CD14-positive monocyte (primary cell): Measurements from ENCODE around the gene ISLR2. TPM values are rescaled to one million over a fixed set of nuclear protein-coding genes. Genes with fewer than 3 reads are reported as not detected.

ENCODE experiments used
- DNase-seq, 3 donors: peaks; one replicate each; pipeline ENCODE4 v3.0.0-alpha.2; 2011 to 2022
- H2AFZ ChIP-seq: 2 replicates; pipeline ENCODE4 v1.6.0; 2012; ENCODE audit warnings: mild to moderate bottlenecking, low read depth, low read length, inconsistent platforms; ENCODE audit not compliant: insufficient read depth, poor library complexity, severe bottlenecking
- H3K27ac ChIP-seq, 2 donors: 1 replicate in 1 of 2; 2 replicates in 1 of 2; pipeline ENCODE4 v1.5.1; 2012 to 2013; ENCODE audit warnings: low read length in 2 of 2, control low read depth in 1 of 2, inconsistent platforms in 1 of 2, low read depth in 1 of 2, mild to moderate bottlenecking in 1 of 2
- H3K27me3 ChIP-seq, 2 donors: one replicate each; pipeline versions ENCODE4 v1.6.0 to v1.6.1; 2011 to 2013; ENCODE audit warnings: low read length in 2 of 2; ENCODE audit not compliant: control insufficient read depth in 2 of 2, insufficient read depth in 2 of 2
- H3K36me3 ChIP-seq, 2 donors: replicated peaks in 1 of 2; 1 replicate in 1 of 2; 2 replicates in 1 of 2; pipeline versions ENCODE4 v1.5.1 to v1.6.1; 2012 to 2013; ENCODE audit warnings: low read length in 2 of 2, control low read depth in 1 of 2, inconsistent platforms in 1 of 2, mild to moderate bottlenecking in 1 of 2; ENCODE audit not compliant: insufficient read depth in 2 of 2, control insufficient read depth in 1 of 2
- H3K4me1 ChIP-seq, 2 donors: 1 replicate in 1 of 2; 2 replicates in 1 of 2; pipeline versions ENCODE4 v1.5.1 to v1.6.1; 2012 to 2013; ENCODE audit warnings: low read length in 2 of 2, control low read depth in 1 of 2, inconsistent platforms in 1 of 2, mild to moderate bottlenecking in 1 of 2, moderate library complexity in 1 of 2; ENCODE audit not compliant: insufficient read depth in 2 of 2, control insufficient read depth in 1 of 2
- H3K4me2 ChIP-seq: replicated peaks from 2 replicates; pipeline ENCODE3; 2012; ENCODE audit warnings: low read length, moderate library complexity, mild to moderate bottlenecking; ENCODE audit not compliant: poor library complexity, severe bottlenecking; ENCODE audit errors: extremely low read depth
- H3K4me3 ChIP-seq, 3 experiments: fragments of 200-600 bp in 1 of 3; sonication (generic) in 1 of 3; replicated peaks in 1 of 3; 1 replicate in 2 of 3; 2 replicates in 1 of 3; pipeline ENCODE4 v1.5.1; 2011 to 2013; ENCODE audit warnings: low read length in 3 of 3, mild to moderate bottlenecking in 3 of 3, control low read depth in 2 of 3, low read depth in 2 of 3, inconsistent platforms in 1 of 3, moderate library complexity in 1 of 3
- H3K79me2 ChIP-seq: 2 replicates; pipeline ENCODE4 v1.6.0; 2012; ENCODE audit warnings: mild to moderate bottlenecking, control low read depth, inconsistent platforms, low read length, moderate library complexity; ENCODE audit not compliant: insufficient read depth
- H3K9ac ChIP-seq: 2 replicates; pipeline ENCODE4 v1.6.0; 2017; ENCODE audit warnings: low read length, mild to moderate bottlenecking; ENCODE audit not compliant: insufficient read depth, poor library complexity, severe bottlenecking
- H3K9me3 ChIP-seq, 2 donors: replicated peaks in 1 of 2; 1 replicate in 1 of 2; 2 replicates in 1 of 2; pipeline versions ENCODE4 v1.5.1 to v1.6.1; 2012 to 2013; ENCODE audit warnings: low read length in 2 of 2, control low read depth in 1 of 2; ENCODE audit not compliant: control insufficient read depth in 1 of 2, insufficient read depth in 1 of 2
- H4K20me1 ChIP-seq: 2 replicates; pipeline ENCODE4 v1.6.0; 2012; ENCODE audit warnings: mild to moderate bottlenecking, low read length, control low read depth, moderate library complexity; ENCODE audit not compliant: insufficient read depth
- H3K27ac Mint-ChIP-seq, 7 donors: one replicate each; pipeline ENCODE4 v1.8.0; 2020; ENCODE audit warnings: mild to moderate bottlenecking in 7 of 7, mixed read lengths in 7 of 7, moderate library complexity in 6 of 7, inconsistent platforms in 2 of 7
- H3K27me3 Mint-ChIP-seq, 3 donors: one replicate each; pipeline ENCODE4 v1.8.0; 2021 to 2022; ENCODE audit warnings: low read depth in 3 of 3, mild to moderate bottlenecking in 3 of 3, mixed read lengths in 3 of 3, moderate library complexity in 3 of 3, inconsistent platforms in 1 of 3
- H3K36me3 Mint-ChIP-seq, 2 donors: one replicate each; pipeline ENCODE4 v1.8.0; 2020; ENCODE audit warnings: mixed read lengths in 2 of 2, inconsistent platforms in 1 of 2, mild to moderate bottlenecking in 1 of 2
- H3K4me1 Mint-ChIP-seq: one replicate; pipeline ENCODE4 v1.8.0; 2020; ENCODE audit warnings: mild to moderate bottlenecking, mixed read lengths
- H3K4me3 Mint-ChIP-seq, 2 donors: one replicate each; pipeline ENCODE4 v1.8.0; 2020; ENCODE audit warnings: mild to moderate bottlenecking in 2 of 2, mixed read lengths in 2 of 2, moderate library complexity in 1 of 2
- H3K9me3 Mint-ChIP-seq, 7 donors: one replicate each; pipeline ENCODE4 v1.8.0; 2020 to 2022; ENCODE audit warnings: mixed read lengths in 7 of 7, mild to moderate bottlenecking in 6 of 7, moderate library complexity in 6 of 7, inconsistent platforms in 2 of 7
- WGBS: methylation state at CpG from one replicate; pipeline ENCODE4 v1.1.5; 2013; ENCODE audit warnings: missing lambda C conversion rate; ENCODE audit not compliant: insufficient coverage; 5-methylcytosine and 5-hydroxymethylcytosine counted together
- intact Hi-C, 2 donors: fragments of 100-400 bp; cut with micrococcal nuclease; formaldehyde crosslinking; loops; one replicate each; pipeline versions ENCODE4 v1.15.0 to v1.15.1; 2023
- polyA plus RNA-seq, 3 donors: library from polyadenylated mRNA; depleted of rRNA in 1 of 3; unstranded in 2 of 3; stranded (reverse) in 1 of 3; fragments of 300-500 nt in 2 of 3; fragments of >200 nt in 1 of 3; fragmentation: Illumina TruSeq in 2 of 3; gene quantifications; 1 replicate in 2 of 3; 2 replicates in 1 of 3; pipeline ENCODE4 v1.2.3, GENCODE V29; 2012 to 2021
- TF ChIP-seq, protein P1 (sequence below): fragments of 200-600 bp; IDR thresholded peaks from one replicate; pipeline ENCODE4 v1.8.0; 2022; ENCODE audit warnings: antibody characterized with exemption, mild to moderate bottlenecking

The ISLR2 gene
- polyA plus RNA-seq, 3 donors = not detected

DNA sequence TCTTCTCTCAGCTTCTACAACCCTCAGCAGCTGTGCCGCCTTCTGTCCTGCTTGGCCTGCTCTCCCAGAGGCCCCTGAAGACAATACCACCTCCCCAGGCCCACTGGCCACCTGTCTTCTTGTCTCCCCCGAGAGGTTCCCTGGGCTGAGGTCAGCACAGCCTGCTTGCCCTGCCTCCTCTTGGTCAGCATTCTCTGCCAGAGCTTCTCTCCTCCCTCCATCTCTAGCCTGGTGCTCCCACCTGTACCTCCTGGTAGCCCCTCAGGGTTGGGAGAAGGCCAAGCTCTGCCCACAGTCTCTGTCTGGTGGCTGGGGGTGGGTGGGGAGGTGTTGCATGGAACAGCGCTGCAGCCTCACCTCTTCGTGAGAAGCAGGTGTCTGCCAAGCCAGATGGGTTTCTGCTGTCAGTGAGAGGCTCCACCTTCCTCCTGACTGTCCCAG is 37.5 kb downstream of the ISLR2 start:
- no peaks in the 10 kb centered on the region for H3K36me3 Mint-ChIP-seq
- peaks cover 13 to 16% (median 13%) of the 10 kb centered on the region in 3 donors for H3K27me3 Mint-ChIP-seq
- Histone ChIP-seq H3K36me3 (no peaks in the 10 kb centered on the region), H3K9me3 (no peaks in the 10 kb centered on the region), H3K4me2 (no peak overlapping the region), H3K27me3 (no peaks in the 10 kb centered on the region), H3K9ac (no peak overlapping the region), H2AFZ (no peak overlapping the region), H3K4me3 (no peak overlapping the region), H4K20me1 (no peaks in the 10 kb centered on the region), H3K79me2 (no peaks in the 10 kb centered on the region), H3K4me1 (no peaks in the 10 kb centered on the region), H3K27ac (no peak overlapping the region)
- WGBS = 82% methylated on average over 3 of the region's 4 CpGs
- intact Hi-C loops = no loop called here
- no peaks in the 10 kb centered on the region for H3K9me3 Mint-ChIP-seq
- no peaks in the 10 kb centered on the region for H3K4me1 Mint-ChIP-seq
- no peak overlapping the region for H3K27ac Mint-ChIP-seq
- no peak for DNase-seq
- H3K4me3 Mint-ChIP-seq = no peak overlapping the region
- TF ChIP-seq, protein P1, sequence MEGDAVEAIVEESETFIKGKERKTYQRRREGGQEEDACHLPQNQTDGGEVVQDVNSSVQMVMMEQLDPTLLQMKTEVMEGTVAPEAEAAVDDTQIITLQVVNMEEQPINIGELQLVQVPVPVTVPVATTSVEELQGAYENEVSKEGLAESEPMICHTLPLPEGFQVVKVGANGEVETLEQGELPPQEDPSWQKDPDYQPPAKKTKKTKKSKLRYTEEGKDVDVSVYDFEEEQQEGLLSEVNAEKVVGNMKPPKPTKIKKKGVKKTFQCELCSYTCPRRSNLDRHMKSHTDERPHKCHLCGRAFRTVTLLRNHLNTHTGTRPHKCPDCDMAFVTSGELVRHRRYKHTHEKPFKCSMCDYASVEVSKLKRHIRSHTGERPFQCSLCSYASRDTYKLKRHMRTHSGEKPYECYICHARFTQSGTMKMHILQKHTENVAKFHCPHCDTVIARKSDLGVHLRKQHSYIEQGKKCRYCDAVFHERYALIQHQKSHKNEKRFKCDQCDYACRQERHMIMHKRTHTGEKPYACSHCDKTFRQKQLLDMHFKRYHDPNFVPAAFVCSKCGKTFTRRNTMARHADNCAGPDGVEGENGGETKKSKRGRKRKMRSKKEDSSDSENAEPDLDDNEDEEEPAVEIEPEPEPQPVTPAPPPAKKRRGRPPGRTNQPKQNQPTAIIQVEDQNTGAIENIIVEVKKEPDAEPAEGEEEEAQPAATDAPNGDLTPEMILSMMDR = no peak

DNA sequence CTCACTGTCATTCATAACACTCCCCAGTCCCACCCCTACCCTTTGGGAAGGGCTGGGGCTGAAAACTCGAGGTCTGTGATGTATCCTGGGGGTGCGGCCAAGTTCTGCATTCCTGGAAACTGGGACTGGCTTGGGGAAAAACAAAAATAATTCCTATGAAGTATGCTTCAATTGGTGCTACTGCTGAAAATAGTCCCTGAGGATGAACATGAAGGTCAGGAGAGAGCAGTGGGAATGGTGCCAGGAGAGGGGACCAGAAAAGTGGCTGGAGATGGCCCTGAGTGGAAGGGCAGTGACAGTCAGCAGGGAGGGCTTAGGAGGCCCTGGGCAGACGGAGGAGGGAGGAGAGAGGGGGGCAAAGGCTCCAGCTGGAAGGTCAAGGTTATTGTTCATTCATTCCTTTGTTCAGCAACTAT is 38.3 kb downstream of the ISLR2 start:
- Histone ChIP-seq H4K20me1 (no peaks in the 10 kb centered on the region), H3K79me2 (no peaks in the 10 kb centered on the region), H3K9me3 (no peaks in the 10 kb centered on the region), H3K36me3 (no peaks in the 10 kb centered on the region), H3K4me1 (no peaks in the 10 kb centered on the region), H3K27me3 (no peaks in the 10 kb centered on the region), H3K9ac (no peak overlapping the region), H3K4me2 (no peak overlapping the region), H3K4me3 (no peak overlapping the region), H2AFZ (no peak overlapping the region), H3K27ac (no peak overlapping the region)
- Mint-ChIP-seq H3K27me3 (peaks cover 8 to 14% (median 9%) of the 10 kb centered on the region in 3 donors), H3K9me3 (no peaks in the 10 kb centered on the region), H3K4me1 (no peaks in the 10 kb centered on the region), H3K4me3 (no peak overlapping the region), H3K27ac (no peak overlapping the region), H3K36me3 (no peaks in the 10 kb centered on the region)
- TF ChIP-seq, protein P1 = no peak
- WGBS = no CpG with 5 or more reads among the region's 3 CpGs
- intact Hi-C loops = no loop called here
- no peak for DNase-seq
